Measurements from ENCODE around the gene RGS12. TPM values are rescaled to one million over a fixed set of nuclear protein-coding genes. Genes with fewer than 3 reads are reported as not detected.

Gene RGS12
- total RNA-seq, 1 donor from 2014 or later = 107 TPM

DNA sequence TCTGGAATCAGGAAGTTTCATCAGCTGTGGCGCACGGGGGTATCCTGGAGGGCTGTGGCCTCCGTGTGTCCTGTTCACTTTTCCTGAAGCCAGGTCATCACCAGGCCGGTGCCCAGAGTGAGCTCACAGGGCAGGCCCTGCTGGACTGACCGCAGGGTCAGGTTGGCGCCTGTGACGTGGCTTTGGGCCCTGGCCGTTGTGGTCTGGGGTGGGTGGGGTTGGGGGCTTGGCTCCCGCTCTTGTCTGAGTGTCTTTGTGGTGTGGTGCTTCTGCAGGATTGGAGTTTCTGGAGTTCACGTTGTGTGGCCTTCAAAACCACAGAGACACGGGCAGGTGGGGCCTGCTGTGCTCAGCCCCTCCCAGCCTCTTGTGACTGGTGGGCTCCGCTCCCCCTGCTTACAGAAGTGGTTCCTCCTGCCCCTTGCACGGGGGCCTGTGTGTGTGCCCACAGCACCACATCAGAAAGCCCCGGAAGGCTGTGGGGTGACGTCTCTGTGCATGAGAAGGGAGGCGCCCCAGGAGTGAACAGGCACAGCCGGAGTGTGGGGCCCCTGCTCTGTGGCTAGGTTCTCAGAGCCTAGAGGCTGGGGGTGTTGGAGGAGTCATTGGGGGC lies 9.5 kb downstream of the RGS12 start:
- no peaks in the 10 kb centered on the region for H3K36me3 Mint-ChIP-seq (ENCODE audit: unreplicated experiment)
- H3K4me3 Mint-ChIP-seq (ENCODE audit: unreplicated experiment) = no peak overlapping the region
- peaks cover 51% of the 10 kb centered on the region for H3K4me1 Mint-ChIP-seq (ENCODE audit: low read depth, unreplicated experiment)
- TF ChIP-seq, protein P1, sequence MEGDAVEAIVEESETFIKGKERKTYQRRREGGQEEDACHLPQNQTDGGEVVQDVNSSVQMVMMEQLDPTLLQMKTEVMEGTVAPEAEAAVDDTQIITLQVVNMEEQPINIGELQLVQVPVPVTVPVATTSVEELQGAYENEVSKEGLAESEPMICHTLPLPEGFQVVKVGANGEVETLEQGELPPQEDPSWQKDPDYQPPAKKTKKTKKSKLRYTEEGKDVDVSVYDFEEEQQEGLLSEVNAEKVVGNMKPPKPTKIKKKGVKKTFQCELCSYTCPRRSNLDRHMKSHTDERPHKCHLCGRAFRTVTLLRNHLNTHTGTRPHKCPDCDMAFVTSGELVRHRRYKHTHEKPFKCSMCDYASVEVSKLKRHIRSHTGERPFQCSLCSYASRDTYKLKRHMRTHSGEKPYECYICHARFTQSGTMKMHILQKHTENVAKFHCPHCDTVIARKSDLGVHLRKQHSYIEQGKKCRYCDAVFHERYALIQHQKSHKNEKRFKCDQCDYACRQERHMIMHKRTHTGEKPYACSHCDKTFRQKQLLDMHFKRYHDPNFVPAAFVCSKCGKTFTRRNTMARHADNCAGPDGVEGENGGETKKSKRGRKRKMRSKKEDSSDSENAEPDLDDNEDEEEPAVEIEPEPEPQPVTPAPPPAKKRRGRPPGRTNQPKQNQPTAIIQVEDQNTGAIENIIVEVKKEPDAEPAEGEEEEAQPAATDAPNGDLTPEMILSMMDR (IDR thresholded peaks at IDR 0.05; ENCODE audit: partially characterized antibody, unreplicated experiment) = no peak
- DNase-seq = no peak
- no peak overlapping the region for H3K27ac Mint-ChIP-seq (ENCODE audit: unreplicated experiment)
- H3K9me3 Mint-ChIP-seq (ENCODE audit: unreplicated experiment) = peaks cover 9% of the 10 kb centered on the region
- H3K27me3 Mint-ChIP-seq (ENCODE audit: unreplicated experiment) = peaks cover 5% of the 10 kb centered on the region

DNA sequence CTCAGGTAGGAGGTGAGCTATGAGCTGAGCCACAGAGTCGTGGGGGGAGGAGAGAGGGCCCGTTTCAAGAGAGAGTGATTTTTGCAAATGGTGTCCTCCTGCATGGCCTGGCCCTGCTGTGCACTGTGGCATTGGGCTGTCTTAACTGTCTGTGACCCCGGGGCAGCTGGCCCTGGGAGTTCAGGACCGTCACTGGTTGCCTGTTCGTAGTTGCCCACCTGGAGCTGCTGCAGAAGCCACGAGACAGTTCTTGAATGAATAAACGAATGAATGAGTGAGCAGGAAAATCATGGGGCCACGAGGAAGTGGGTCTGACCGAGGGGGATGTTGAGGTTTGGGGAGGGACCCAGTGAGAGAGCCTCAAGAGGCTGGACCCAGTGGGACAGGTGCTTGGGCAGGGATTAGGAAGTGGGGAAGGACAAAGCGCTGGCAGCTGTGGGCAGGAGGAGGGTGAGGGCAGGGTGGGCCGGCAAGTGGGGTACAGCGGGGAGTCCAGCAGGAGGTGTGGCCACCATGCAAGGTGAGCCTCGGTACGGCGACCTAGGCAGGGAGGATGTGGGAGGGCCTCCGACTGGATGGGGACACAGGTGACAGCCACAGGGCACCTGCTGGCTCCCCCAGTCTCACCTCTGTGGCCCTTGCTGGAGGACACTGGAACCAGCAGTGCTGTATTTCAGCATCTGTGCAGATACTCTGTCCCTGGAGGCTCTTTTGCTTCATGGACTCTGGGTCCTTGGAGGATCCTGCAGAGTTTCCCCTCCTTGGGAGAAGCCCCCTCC lies 10.2 kb downstream of the RGS12 start:
- peaks cover 7% of the 10 kb centered on the region for H3K9me3 Mint-ChIP-seq (ENCODE audit: unreplicated experiment)
- no peak overlapping the region for H3K4me3 Mint-ChIP-seq (ENCODE audit: unreplicated experiment)
- H3K4me1 Mint-ChIP-seq (ENCODE audit: low read depth, unreplicated experiment) = peaks cover 51% of the 10 kb centered on the region
- TF ChIP-seq, protein P1 (IDR thresholded peaks at IDR 0.05; ENCODE audit: partially characterized antibody, unreplicated experiment) = no peak
- no peak for DNase-seq
- no peaks in the 10 kb centered on the region for H3K36me3 Mint-ChIP-seq (ENCODE audit: unreplicated experiment)
- no peak overlapping the region for H3K27ac Mint-ChIP-seq (ENCODE audit: unreplicated experiment)
- H3K27me3 Mint-ChIP-seq (ENCODE audit: unreplicated experiment) = peaks cover 5% of the 10 kb centered on the region

DNA sequence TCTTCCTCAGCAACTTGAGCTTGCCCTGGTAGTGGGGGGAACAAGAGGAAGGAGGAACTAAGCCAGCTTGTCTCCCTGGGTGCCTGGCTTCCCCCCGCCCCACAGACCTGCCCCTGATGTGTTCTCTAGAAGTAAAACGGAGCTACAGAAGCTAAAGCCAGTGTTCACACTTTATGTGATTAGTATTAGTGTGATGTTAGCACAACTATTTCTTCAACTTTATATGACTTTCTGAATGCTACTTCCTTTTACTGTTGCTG lies 10.7 kb downstream of the RGS12 start:
- peaks cover 5% of the 10 kb centered on the region for H3K27me3 Mint-ChIP-seq (ENCODE audit: unreplicated experiment)
- H3K4me3 Mint-ChIP-seq (ENCODE audit: unreplicated experiment) = no peak overlapping the region
- H3K9me3 Mint-ChIP-seq (ENCODE audit: unreplicated experiment) = peaks cover 7% of the 10 kb centered on the region
- H3K36me3 Mint-ChIP-seq (ENCODE audit: unreplicated experiment) = no peaks in the 10 kb centered on the region
- no peak overlapping the region for H3K27ac Mint-ChIP-seq (ENCODE audit: unreplicated experiment)
- H3K4me1 Mint-ChIP-seq (ENCODE audit: low read depth, unreplicated experiment) = peaks cover 53% of the 10 kb centered on the region
- no peak for DNase-seq
- TF ChIP-seq, protein P1 (IDR thresholded peaks at IDR 0.05; ENCODE audit: partially characterized antibody, unreplicated experiment) = no peak

DNA sequence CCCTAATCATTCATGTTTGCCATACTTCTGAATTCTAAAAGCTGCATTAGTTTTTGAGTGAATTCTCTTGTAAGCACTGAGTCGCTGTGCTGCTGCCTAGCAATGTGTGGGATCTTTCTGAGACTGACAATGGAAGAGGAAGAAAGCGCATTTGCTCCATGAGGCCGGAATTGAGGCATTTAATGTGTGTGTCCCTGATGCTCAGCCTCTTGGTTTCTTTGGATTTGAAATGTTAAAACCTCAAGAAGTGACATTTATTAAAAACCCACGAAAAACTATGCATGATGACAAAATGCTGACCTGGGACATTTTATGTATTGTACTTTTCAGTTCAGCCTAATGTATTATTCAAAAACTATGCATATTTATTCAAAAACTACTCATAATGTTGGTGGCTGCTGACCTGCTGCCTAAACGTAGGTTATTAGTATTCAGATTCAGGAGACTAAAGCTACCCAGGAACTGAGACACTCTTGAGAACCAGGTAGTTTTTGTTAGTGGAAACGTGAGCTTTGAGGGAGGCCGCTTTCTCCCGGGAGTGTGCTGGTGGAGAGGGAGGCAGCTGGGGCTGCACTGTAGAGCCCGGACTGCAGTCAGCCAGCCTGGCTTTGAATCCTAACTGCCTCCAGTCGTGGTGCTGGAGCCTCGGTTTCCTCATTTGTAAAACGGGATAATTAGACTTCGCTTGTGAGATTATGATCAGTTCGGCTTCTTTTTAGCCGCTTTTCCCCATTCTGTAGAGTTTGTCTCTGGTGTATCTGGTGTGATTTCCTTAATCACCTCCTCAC lies 11.3 kb downstream of the RGS12 start:
- Mint-ChIP-seq H3K9me3 (ENCODE audit: unreplicated experiment) (peaks cover 8% of the 10 kb centered on the region), H3K27me3 (ENCODE audit: unreplicated experiment) (peaks cover 5% of the 10 kb centered on the region), H3K27ac (ENCODE audit: unreplicated experiment) (peak overlapping the region; percentile 86), H3K4me1 (ENCODE audit: low read depth, unreplicated experiment) (peaks cover 56% of the 10 kb centered on the region), H3K4me3 (ENCODE audit: unreplicated experiment) (no peak overlapping the region), H3K36me3 (ENCODE audit: unreplicated experiment) (no peaks in the 10 kb centered on the region)
- TF ChIP-seq, protein P1 (IDR thresholded peaks at IDR 0.05; ENCODE audit: partially characterized antibody, unreplicated experiment) = no peak
- DNase-seq = no peak
